ENCODE results near the gene WDR45. TPM values are rescaled to one million over a fixed set of nuclear protein-coding genes. Genes with fewer than 3 reads are reported as not detected.

The WDR45 gene
- polyA plus RNA-seq, 1 donor from 2014 or later: 26.5 TPM

DNA sequence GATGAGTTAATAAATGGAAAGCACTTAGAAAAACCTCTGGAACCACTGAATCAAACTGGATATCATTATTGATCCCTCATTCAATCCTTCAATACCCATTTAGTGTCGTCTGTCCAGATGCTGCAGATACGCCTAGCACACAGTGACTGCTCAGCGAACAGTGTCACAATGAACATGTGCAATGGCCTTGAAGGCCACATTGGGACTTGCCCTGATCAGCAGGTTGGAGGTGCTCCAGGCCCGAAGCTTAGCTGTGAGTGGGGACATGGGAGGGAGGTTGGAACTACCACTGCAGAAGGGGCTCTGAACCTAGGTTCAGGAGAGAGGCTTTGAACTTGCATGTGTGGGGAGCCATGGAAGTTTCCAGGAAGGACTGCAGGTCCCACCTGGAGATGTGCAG, 26.6 kb upstream of the WDR45 start:
- Histone ChIP-seq H2AFZ (ENCODE audit: low read depth, low read length) (no peak overlapping the region), H3K27ac (ENCODE audit: low read length) (no peak overlapping the region), H3K79me2 (replicated peaks; ENCODE audit: insufficient read depth, low read length) (no peaks in the 10 kb centered on the region), H3K4me2 (ENCODE audit: low read length) (no peak overlapping the region), H3K9me2 (ENCODE audit: insufficient read depth, low read length) (no peaks in the 10 kb centered on the region), H3K4me3 (ENCODE audit: low read length) (no peak overlapping the region), H3K9me3 (ENCODE audit: low read length) (no peaks in the 10 kb centered on the region), H3K9ac (ENCODE audit: low read length) (no peak overlapping the region), H4K20me1 (ENCODE audit: insufficient read depth) (no peaks in the 10 kb centered on the region), H3F3A (ENCODE audit: insufficient read depth, low read length, poor library complexity, severe bottlenecking) (no peaks in the 10 kb centered on the region), H3K36me3 (ENCODE audit: insufficient read depth, low read length) (no peaks in the 10 kb centered on the region), H3K27me3 (ENCODE audit: insufficient read depth, low read depth, low read length) (no peaks in the 10 kb centered on the region)
- TF ChIP-seq SMC3 (conservative IDR thresholded peaks at IDR 0.05; ENCODE audit: poor library complexity): no peak
- no peak for TF ChIP-seq RAD21 (conservative IDR thresholded peaks at IDR 0.05)
- TF ChIP-seq POLR2AphosphoS5 (IDR thresholded peaks at IDR 0.05): no peak
- TF ChIP-seq, protein P1, sequence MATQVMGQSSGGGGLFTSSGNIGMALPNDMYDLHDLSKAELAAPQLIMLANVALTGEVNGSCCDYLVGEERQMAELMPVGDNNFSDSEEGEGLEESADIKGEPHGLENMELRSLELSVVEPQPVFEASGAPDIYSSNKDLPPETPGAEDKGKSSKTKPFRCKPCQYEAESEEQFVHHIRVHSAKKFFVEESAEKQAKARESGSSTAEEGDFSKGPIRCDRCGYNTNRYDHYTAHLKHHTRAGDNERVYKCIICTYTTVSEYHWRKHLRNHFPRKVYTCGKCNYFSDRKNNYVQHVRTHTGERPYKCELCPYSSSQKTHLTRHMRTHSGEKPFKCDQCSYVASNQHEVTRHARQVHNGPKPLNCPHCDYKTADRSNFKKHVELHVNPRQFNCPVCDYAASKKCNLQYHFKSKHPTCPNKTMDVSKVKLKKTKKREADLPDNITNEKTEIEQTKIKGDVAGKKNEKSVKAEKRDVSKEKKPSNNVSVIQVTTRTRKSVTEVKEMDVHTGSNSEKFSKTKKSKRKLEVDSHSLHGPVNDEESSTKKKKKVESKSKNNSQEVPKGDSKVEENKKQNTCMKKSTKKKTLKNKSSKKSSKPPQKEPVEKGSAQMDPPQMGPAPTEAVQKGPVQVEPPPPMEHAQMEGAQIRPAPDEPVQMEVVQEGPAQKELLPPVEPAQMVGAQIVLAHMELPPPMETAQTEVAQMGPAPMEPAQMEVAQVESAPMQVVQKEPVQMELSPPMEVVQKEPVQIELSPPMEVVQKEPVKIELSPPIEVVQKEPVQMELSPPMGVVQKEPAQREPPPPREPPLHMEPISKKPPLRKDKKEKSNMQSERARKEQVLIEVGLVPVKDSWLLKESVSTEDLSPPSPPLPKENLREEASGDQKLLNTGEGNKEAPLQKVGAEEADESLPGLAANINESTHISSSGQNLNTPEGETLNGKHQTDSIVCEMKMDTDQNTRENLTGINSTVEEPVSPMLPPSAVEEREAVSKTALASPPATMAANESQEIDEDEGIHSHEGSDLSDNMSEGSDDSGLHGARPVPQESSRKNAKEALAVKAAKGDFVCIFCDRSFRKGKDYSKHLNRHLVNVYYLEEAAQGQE (IDR thresholded peaks at IDR 0.05; ENCODE audit: borderline replicate concordance): no peak
- no peak for TF ChIP-seq EP300 (conservative IDR thresholded peaks at IDR 0.05; ENCODE audit: poor library complexity, severe bottlenecking)

DNA sequence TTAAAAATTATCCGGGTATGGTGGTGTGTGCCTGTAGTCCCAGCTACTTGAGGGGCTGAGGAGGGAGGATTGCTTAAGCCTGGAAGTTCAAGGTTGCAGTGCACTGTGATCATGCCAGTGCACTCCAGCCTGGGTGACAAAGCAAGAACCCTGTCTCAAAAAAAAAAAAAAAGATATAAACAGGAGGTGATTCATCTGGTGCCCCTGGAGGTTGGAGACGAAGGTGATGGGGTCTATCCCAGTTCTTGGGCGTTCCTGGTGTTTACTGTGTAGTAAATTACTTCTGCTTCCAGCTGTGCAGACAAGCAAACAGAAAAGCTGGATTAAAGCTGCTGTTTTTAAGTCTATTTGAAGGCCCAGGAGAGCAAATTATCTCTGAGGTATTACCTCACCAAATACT, 23.9 kb upstream of the WDR45 start:
- TF ChIP-seq MXI1 (conservative IDR thresholded peaks at IDR 0.05; ENCODE audit: poor library complexity, severe bottlenecking) (no peak), SMC3 (conservative IDR thresholded peaks at IDR 0.05; ENCODE audit: poor library complexity) (no peak), POLR2AphosphoS5 (IDR thresholded peaks at IDR 0.05) (no peak), RAD21 (conservative IDR thresholded peaks at IDR 0.05) (no peak), EZH2 (IDR thresholded peaks at IDR 0.05; ENCODE audit: borderline replicate concordance, insufficient read depth, low read length, poor library complexity, severe bottlenecking) (no peak), EP300 (conservative IDR thresholded peaks at IDR 0.05; ENCODE audit: poor library complexity, severe bottlenecking) (no peak), TAF1 (IDR thresholded peaks at IDR 0.05; ENCODE audit: low read depth) (no peak)
- TF ChIP-seq, protein P1 (IDR thresholded peaks at IDR 0.05; ENCODE audit: borderline replicate concordance): no peak
- TF ChIP-seq, protein P2, sequence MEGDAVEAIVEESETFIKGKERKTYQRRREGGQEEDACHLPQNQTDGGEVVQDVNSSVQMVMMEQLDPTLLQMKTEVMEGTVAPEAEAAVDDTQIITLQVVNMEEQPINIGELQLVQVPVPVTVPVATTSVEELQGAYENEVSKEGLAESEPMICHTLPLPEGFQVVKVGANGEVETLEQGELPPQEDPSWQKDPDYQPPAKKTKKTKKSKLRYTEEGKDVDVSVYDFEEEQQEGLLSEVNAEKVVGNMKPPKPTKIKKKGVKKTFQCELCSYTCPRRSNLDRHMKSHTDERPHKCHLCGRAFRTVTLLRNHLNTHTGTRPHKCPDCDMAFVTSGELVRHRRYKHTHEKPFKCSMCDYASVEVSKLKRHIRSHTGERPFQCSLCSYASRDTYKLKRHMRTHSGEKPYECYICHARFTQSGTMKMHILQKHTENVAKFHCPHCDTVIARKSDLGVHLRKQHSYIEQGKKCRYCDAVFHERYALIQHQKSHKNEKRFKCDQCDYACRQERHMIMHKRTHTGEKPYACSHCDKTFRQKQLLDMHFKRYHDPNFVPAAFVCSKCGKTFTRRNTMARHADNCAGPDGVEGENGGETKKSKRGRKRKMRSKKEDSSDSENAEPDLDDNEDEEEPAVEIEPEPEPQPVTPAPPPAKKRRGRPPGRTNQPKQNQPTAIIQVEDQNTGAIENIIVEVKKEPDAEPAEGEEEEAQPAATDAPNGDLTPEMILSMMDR (IDR thresholded peaks at IDR 0.05; ENCODE audit: poor library complexity, severe bottlenecking): no peak
- Histone ChIP-seq H3K79me2 (replicated peaks; ENCODE audit: insufficient read depth, low read length) (no peaks in the 10 kb centered on the region), H3K9me3 (ENCODE audit: low read length) (no peaks in the 10 kb centered on the region), H3K36me3 (ENCODE audit: insufficient read depth, low read length) (no peaks in the 10 kb centered on the region), H4K20me1 (ENCODE audit: insufficient read depth) (no peaks in the 10 kb centered on the region), H3K4me2 (ENCODE audit: low read length) (no peak overlapping the region), H3K27ac (ENCODE audit: low read length) (no peak overlapping the region), H3K4me3 (ENCODE audit: low read length) (no peak overlapping the region), H3K27me3 (ENCODE audit: insufficient read depth, low read depth, low read length) (no peaks in the 10 kb centered on the region), H2AFZ (ENCODE audit: low read depth, low read length) (no peak overlapping the region), H3K9ac (ENCODE audit: low read length) (no peak overlapping the region), H3K9me2 (ENCODE audit: insufficient read depth, low read length) (no peaks in the 10 kb centered on the region), H3F3A (ENCODE audit: insufficient read depth, low read length, poor library complexity, severe bottlenecking) (no peaks in the 10 kb centered on the region)
